IMR-90 (cell line): ENCODE data around the gene CENPVL2.
"Not testable (repeated sequence)": the region's sequence is repeated elsewhere in the genome, so short reads cannot be mapped to it uniquely, and the experiment has no call there.

Experiments
- BHLHE40 ChIP-seq: fragments of 150-350 bp; IDR thresholded peaks from 2 replicates; pipeline ENCODE4 v1.6.1; 2016; ENCODE audit warnings: mild to moderate bottlenecking, low read depth, low read length
- MAFK ChIP-seq: IDR thresholded peaks from 2 replicates; pipeline ENCODE4 v1.6.1; 2012; ENCODE audit warnings: low read depth, low read length, improper control_type of control experiment
- MXI1 ChIP-seq: IDR thresholded peaks from 2 replicates; pipeline ENCODE4 v1.6.1; 2012; ENCODE audit warnings: low read depth, mild to moderate bottlenecking, low read length, moderate library complexity, borderline replicate concordance
- RAD21 ChIP-seq: IDR thresholded peaks from 2 replicates; pipeline ENCODE4 v1.6.1; 2012; ENCODE audit warnings: low read length, improper control_type of control experiment
- RFX5 ChIP-seq: IDR thresholded peaks from 2 replicates; pipeline ENCODE4 v1.8.0; 2012; ENCODE audit warnings: low read depth, mild to moderate bottlenecking, low read length, moderate library complexity
- TF ChIP-seq, protein P1 (sequence below): conservative IDR thresholded peaks from 2 replicates; pipeline ENCODE4 v1.5.1; 2012; ENCODE audit warnings: mild to moderate bottlenecking, low read depth, low read length, improper control_type of control experiment

DNA sequence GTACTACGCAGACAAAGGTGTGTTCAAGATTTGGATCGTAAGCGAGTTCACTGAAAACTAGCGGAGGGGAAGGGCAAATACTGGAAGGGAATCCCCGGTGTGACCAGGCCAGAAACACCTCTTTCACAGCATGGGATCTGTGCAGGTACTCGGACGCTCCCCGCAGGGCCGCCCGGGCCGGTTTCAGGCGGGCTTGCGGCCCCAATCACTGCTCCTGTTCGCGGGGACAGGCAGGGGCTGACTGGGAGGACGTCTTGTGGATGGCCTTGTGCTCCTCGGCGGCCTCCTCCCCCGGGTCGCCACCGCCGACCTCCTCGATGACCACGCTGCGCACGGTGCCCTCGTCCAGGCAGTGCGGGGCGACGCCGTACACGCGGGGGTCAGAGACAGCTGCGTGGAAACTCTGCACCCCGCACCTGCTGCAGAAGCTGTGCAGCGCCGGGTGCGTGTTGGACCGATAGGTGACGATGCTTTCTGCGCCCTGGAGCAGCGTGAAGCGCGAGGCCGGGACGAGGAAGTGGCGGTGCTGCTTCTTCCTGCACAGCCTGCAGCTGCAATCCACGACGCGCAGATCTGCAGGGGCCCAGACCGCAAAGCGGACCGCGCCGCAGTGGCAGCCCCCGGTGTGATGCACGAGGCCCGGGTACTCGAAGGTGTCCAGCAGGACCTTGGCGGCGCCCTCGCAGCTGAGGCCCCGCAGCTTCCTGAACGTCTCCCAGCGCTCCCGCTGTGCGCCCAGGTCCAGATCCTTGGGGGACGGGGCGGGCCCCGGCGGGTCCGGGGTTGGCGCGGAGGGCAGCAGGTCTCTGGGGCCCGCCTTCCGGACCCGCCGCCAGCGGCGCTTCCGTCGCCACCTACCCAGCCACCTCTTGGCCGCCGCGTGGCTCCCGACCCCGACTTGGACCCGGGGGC, 567 bp downstream of the CENPVL2 start:
- TF ChIP-seq, protein P1, sequence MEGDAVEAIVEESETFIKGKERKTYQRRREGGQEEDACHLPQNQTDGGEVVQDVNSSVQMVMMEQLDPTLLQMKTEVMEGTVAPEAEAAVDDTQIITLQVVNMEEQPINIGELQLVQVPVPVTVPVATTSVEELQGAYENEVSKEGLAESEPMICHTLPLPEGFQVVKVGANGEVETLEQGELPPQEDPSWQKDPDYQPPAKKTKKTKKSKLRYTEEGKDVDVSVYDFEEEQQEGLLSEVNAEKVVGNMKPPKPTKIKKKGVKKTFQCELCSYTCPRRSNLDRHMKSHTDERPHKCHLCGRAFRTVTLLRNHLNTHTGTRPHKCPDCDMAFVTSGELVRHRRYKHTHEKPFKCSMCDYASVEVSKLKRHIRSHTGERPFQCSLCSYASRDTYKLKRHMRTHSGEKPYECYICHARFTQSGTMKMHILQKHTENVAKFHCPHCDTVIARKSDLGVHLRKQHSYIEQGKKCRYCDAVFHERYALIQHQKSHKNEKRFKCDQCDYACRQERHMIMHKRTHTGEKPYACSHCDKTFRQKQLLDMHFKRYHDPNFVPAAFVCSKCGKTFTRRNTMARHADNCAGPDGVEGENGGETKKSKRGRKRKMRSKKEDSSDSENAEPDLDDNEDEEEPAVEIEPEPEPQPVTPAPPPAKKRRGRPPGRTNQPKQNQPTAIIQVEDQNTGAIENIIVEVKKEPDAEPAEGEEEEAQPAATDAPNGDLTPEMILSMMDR, result not testable (repeated sequence)
- not testable (repeated sequence) for TF ChIP-seq MAFK, RFX5, BHLHE40, MXI1, RAD21
